Erythroblast (primary cell): Measurements from ENCODE around the gene LUM.

Experiments
- GATA1 ChIP-seq: IDR thresholded peaks from 2 replicates; pipeline ENCODE4 v1.6.1; 2011; ENCODE audit warnings: low read depth, mild to moderate bottlenecking, control low read depth, low read length, moderate library complexity
- POLR2A ChIP-seq: IDR thresholded peaks from 2 replicates; pipeline ENCODE4 v1.6.1; 2011; ENCODE audit warnings: mild to moderate bottlenecking, low read length

GRCh38 chr12:91100906-91101305, 10.4 kb downstream of the LUM start:
- TF ChIP-seq POLR2A (no peak), GATA1 (no peak)
